GM10266 (cell line): ENCODE results near the gene NEXMIF.
"Not testable (repeated sequence)": the region's sequence is repeated elsewhere in the genome, so short reads cannot be mapped to it uniquely, and the experiment has no call there.

Experiments
- DNase-seq: peaks from one replicate; pipeline ENCODE4 v3.0.0; 2012; ENCODE audit errors: extremely low spot score
- TF ChIP-seq, protein P1 (sequence below): IDR thresholded peaks from 2 replicates; pipeline ENCODE4 v1.5.1; 2012; ENCODE audit warnings: mild to moderate bottlenecking, low read depth; ENCODE audit not compliant: control insufficient read depth, insufficient read depth; ENCODE audit errors: missing control alignments

NEXMIF gene

DNA sequence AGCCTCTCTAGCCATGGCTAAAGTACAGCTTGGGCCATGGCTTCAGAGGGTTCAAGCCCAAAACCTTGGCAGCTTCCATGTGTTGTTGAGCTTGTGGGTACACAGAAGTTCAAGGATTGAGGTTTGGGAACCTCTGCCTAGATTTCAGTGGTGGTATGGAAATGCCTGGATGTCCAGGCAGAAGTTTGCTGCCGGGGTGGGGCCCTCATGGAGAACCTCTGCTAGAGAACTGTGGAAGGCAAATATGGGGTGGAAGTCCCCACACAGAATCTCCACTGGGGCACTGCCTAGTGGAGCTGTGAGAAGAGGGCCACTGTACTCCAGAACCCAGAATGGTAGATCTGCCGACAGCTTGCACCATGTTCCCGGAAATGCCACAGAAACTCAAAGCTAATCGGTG lies 59.5 kb downstream of the NEXMIF start:
- TF ChIP-seq, protein P1, sequence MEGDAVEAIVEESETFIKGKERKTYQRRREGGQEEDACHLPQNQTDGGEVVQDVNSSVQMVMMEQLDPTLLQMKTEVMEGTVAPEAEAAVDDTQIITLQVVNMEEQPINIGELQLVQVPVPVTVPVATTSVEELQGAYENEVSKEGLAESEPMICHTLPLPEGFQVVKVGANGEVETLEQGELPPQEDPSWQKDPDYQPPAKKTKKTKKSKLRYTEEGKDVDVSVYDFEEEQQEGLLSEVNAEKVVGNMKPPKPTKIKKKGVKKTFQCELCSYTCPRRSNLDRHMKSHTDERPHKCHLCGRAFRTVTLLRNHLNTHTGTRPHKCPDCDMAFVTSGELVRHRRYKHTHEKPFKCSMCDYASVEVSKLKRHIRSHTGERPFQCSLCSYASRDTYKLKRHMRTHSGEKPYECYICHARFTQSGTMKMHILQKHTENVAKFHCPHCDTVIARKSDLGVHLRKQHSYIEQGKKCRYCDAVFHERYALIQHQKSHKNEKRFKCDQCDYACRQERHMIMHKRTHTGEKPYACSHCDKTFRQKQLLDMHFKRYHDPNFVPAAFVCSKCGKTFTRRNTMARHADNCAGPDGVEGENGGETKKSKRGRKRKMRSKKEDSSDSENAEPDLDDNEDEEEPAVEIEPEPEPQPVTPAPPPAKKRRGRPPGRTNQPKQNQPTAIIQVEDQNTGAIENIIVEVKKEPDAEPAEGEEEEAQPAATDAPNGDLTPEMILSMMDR = no peak
- DNase-seq = no peak

DNA sequence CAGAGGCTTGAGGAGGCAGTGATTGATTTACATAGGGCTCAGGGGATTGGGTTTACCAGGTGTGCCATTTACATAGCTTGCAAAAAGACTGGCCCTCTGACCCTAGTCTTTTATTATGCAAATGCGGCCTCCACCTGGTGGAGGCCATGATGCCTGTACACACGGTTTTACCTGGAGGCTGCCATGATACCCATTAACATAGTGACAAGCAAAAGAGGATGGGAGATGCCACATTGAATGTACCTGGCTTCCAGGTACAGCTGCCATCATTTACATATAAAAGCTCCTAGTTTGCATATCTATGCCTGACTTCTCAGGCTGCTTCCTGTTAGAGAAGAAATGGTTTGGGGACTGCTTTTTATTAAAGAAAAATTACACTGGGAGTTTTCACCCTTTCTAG lies 72.0 kb downstream of the NEXMIF start:
- no peak for DNase-seq
- TF ChIP-seq, protein P1 = no peak

DNA sequence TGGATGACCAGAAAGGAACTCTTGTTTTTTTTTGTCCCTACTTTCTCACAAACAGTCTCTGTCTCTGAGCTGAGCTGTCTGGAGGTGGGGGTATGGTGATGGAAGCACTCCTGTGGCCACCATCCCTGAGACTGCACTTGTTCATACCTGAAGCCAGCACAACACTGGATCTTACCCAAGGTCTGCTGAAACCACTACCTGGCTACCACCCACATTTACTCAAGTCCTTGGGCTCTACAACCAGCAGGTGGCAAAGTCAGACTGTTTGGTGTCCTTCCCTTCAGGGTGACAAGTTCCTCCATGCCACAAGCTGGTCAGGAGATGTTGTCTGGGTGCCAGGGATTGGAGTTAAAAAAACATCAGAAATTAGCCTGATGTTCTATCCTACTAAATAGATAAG lies 89.7 kb downstream of the NEXMIF start:
- no peak for DNase-seq
- TF ChIP-seq, protein P1 = no peak

DNA sequence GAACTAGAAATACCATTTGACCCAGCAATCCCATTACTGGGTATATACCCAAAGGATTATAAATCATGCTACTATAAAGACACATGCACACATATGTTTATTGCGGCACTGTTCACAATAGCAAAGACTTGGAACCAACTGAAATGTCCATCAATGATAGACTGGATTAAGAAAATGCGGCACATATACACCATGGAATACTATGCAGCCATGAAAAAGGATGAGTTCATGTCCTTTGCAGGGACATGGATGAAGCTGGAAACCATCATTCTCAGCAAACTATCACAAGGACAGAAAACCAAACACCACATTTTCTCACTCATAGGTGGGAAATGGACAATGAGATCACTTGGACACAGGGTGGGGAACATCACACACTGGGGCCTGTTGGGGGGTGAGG lies 105.5 kb downstream of the NEXMIF start:
- not testable (repeated sequence) for DNase-seq

DNA sequence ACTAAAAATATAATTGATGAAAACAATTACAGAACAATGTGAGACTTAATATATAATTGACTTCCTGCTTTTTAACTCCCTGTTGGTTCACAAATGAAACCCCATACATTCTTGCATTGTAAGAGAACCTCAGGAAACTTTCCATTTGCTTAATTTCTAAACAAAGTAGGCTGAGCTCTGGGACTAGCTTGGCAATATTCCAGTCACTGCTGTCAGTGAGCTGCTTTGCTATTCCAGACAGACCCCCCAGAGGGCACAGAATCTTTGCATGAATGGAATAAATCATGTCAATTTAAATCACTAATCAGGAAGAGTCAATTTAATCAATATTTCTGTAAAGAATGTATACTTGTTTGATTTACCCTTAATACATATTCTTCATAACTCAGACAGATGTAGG lies 110.6 kb downstream of the NEXMIF start:
- DNase-seq = no peak
- TF ChIP-seq, protein P1 = no peak

DNA sequence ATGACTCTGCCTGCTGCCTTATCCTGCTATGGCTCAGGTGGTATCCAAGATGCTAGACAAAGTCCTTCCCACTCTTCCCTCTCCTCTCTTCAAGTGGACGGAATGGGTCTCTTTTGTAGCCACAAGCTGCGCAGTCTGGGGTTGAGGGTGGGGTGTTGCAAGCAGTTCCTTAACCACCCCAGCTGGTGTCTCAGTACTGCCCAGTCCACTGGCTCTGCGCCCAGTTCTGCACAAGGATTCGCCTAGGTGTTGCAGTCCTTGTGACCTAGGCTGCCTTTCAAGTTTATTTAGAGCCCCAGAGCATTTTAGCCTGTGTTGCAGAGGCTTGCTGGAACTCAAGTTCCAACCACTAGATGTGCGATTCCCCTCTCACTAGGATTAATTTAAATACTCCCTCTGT lies 120.7 kb downstream of the NEXMIF start:
- TF ChIP-seq, protein P1 = no peak
- no peak for DNase-seq

DNA sequence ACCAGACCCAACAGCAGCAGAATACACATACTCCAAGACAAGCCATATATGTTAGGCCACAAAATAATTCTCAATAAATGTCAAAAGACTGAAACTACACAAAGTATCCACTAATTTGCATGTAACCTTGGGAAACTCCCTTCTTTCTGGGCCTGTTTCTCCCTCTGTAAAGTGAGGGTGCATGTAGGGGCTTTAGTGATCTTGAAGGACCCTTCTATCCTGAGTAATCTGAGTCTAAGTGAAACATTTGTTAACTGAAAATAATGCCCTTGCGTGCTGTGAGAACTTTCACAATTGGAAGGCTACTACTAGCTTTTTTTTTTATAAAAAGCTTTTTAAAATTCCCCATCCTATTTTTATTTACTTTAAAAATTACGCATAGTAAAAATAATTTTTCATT lies 125.2 kb downstream of the NEXMIF start:
- DNase-seq = no peak
- TF ChIP-seq, protein P1 = no peak

DNA sequence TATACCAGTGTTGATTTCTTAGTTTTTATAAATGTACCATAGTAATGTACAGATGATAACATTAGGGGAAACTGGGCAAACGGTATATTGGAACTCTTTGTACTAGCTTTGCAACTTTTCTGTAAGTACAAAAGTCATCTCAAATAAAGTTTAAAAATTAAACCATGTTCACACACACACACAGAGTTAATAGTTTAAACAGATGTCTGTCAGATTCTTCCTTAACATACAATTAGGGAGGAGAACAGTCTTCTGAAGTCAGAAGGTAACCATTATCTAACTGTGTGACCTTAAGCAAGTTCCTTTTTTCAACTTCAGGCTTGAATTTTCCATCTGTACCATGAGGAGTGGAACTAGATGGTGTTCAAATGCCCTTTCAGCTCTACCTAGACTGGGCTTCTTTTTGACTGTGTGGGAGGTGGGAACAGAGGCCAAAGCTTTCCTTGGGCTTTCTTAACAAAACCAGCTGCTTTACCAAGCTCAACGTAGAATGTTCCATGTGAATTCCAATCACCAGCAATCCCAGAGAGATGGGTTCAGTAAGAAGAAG lies 127.8 kb downstream of the NEXMIF start:
- TF ChIP-seq, protein P1 = no peak
- DNase-seq = no peak
